ENCODE measurements around the gene NPPA. TPM values are rescaled to one million over a fixed set of nuclear protein-coding genes. Genes with fewer than 3 reads are reported as not detected.

The NPPA gene
- total and polyA plus RNA-seq, 9 of the 15 experiments (the other 6 are each of a cell fraction or from before 2014, with no cell fraction given): not detected

- TF ChIP-seq MLLT1 (IDR thresholded peaks at IDR 0.05): no peak
- TF ChIP-seq NCOR1 (IDR thresholded peaks at IDR 0.05): peak; percentile 95
- no peak for TF ChIP-seq RBBP5 (IDR thresholded peaks at IDR 0.05; ENCODE audit: borderline replicate concordance, insufficient read depth, low read length, poor library complexity, severe bottlenecking)
- TF ChIP-seq HDAC3 (IDR thresholded peaks at IDR 0.05; ENCODE audit: borderline replicate concordance, partially characterized antibody): peak; percentile 71
- TF ChIP-seq GABPB2 (CRISPR knock-in tag; conservative IDR thresholded peaks at IDR 0.05): no peak
- TF ChIP-seq HMGN3 (IDR thresholded peaks at IDR 0.05; ENCODE audit: borderline replicate concordance, extremely low read depth, insufficient read length, low read depth, low read length): peak; percentile 90
- TF ChIP-seq FOXK2 (conservative IDR thresholded peaks at IDR 0.05 in 1 of 2, IDR thresholded peaks at IDR 0.05 in 1 of 2; ENCODE audit: low read depth in 2 of 2): peak; percentile 87 to 88
- TF ChIP-seq ZNF507 (tag; conservative IDR thresholded peaks at IDR 0.05): no peak
- peak; percentile 69; the same call in 1 of the 2 replicates for TF ChIP-seq CREM (IDR thresholded peaks at IDR 0.05; ENCODE audit: low read depth)
- no peak for TF ChIP-seq NCOA6 (IDR thresholded peaks at IDR 0.05)
- TF ChIP-seq ZKSCAN1 (IDR thresholded peaks at IDR 0.05; ENCODE audit: low read depth, low read length): no peak
- peak; percentile 89 for TF ChIP-seq USF2 (CRISPR knock-in tag; IDR thresholded peaks at IDR 0.05)
- no peak; the same call in none of the 2 replicates for TF ChIP-seq DMBX1 (CRISPR knock-in tag; IDR thresholded peaks at IDR 0.05; ENCODE audit: borderline replicate concordance)
- peak; percentile 86 for TF ChIP-seq SP1 (CRISPR knock-in tag; IDR thresholded peaks at IDR 0.05)
- no peak; the same call in 1 of the 2 replicates for TF ChIP-seq PHF21A (IDR thresholded peaks at IDR 0.05; ENCODE audit: borderline replicate concordance, low read depth)
- TF ChIP-seq ARID3A (IDR thresholded peaks at IDR 0.05; ENCODE audit: borderline replicate concordance, low read depth, low read length): peak; percentile 20; the same call in 1 of the 2 replicates
- no peak for TF ChIP-seq FOXP1 (CRISPR knock-in tag; IDR thresholded peaks at IDR 0.05)
- no peak for TF ChIP-seq ZNF609 (CRISPR knock-in tag; IDR thresholded peaks at IDR 0.05; ENCODE audit: borderline replicate concordance)
Observed at GRCh38 chr1:11842154-11843041, 5.2 kb downstream of the NPPA start (continued).

Measured in K562 (cell line).